HEK293 (cell line): ENCODE data around the gene COL5A1.
A peak's percentile ranks its signal among the peaks of the same experiment; 100 is the strongest.

Experiments used
- ZBTB8A ChIP-seq: fragments of 450-650 bp; formaldehyde crosslinking; IDR thresholded peaks from 2 replicates; pipeline ENCODE4 v1.5.1; 2016; ENCODE audit warnings: missing biosample characterization, missing genetic modification characterization
- TF ChIP-seq, protein P1 (sequence below): fragments of 450-650 bp; formaldehyde crosslinking; IDR thresholded peaks from 2 replicates; pipeline ENCODE4 v1.5.1; 2017; ENCODE audit warnings: missing biosample characterization, missing genetic modification characterization
- TF ChIP-seq, protein P2 (sequence below): fragments of 450-650 bp; formaldehyde crosslinking; IDR thresholded peaks from 2 replicates; pipeline ENCODE4 v1.5.1; 2016; ENCODE audit warnings: missing biosample characterization, missing genetic modification characterization
- TF ChIP-seq, protein P3 (sequence below): fragments of 450-650 bp; formaldehyde crosslinking; IDR thresholded peaks from 2 replicates; pipeline ENCODE4 v1.5.1; 2017; ENCODE audit warnings: missing biosample characterization, missing genetic modification characterization
- TF ChIP-seq, protein P4 (sequence below): fragments of 450-650 bp; formaldehyde crosslinking; IDR thresholded peaks from 2 replicates; pipeline ENCODE4 v1.5.1; 2016; ENCODE audit warnings: missing biosample characterization, missing genetic modification characterization
- TF ChIP-seq, protein P5 (sequence below): sonication (generic); formaldehyde crosslinking; IDR thresholded peaks from 2 replicates; pipeline ENCODE4 v1.8.1; 2022; ENCODE audit warnings: mild to moderate bottlenecking, moderate library complexity, missing genetic modification reagents
- TF ChIP-seq, protein P6 (sequence below): fragments of 450-650 bp; formaldehyde crosslinking; IDR thresholded peaks from 2 replicates; pipeline ENCODE4 v1.5.1; 2016; ENCODE audit warnings: missing biosample characterization, missing genetic modification characterization
- TF ChIP-seq, protein P7 (sequence below): fragments of 450-650 bp; formaldehyde crosslinking; IDR thresholded peaks from 2 replicates; pipeline ENCODE4 v1.5.1; 2016; ENCODE audit warnings: missing biosample characterization, missing genetic modification characterization

DNA sequence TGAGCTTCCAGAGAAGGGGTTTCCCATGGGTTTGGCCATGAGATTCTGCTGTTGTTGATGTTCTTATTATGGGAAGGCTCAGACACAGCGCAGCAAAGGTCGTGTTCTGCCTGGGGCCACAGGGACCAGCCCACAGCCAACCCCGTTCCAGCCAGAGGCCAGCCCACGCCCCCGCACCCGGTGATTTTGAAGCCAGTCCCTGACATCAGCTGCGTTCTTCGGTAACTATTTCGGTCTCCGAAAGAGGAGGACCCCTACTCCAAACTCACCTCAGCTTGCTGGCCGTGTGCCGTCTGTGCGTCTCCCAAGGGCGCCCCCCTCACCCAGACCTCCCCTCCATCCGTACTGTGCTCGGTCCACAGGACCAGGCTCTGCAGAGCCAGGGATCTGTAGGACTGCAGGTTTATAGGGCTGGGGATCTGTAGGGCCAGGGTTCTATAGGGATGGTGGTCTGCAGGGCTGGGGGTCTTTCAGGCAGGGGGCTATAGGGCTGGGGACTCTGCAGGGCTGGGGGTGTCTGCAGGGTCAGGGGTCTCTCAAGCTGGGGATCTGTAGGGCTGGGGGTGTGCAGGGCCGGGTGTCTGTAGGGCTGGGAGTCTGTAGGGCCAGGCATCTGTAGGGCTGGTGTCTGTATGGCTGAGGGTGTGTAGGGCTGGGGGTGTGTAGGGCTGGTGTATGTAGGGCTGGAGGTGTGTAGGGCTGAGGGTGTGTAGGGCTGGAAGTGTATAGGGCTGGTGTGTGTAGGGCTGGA, 11.8 kb downstream of the COL5A1 start:
- TF ChIP-seq, protein P1, sequence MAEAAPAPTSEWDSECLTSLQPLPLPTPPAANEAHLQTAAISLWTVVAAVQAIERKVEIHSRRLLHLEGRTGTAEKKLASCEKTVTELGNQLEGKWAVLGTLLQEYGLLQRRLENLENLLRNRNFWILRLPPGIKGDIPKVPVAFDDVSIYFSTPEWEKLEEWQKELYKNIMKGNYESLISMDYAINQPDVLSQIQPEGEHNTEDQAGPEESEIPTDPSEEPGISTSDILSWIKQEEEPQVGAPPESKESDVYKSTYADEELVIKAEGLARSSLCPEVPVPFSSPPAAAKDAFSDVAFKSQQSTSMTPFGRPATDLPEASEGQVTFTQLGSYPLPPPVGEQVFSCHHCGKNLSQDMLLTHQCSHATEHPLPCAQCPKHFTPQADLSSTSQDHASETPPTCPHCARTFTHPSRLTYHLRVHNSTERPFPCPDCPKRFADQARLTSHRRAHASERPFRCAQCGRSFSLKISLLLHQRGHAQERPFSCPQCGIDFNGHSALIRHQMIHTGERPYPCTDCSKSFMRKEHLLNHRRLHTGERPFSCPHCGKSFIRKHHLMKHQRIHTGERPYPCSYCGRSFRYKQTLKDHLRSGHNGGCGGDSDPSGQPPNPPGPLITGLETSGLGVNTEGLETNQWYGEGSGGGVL (tag by site-specific recombination) = no peak
- TF ChIP-seq ZBTB8A (tag by site-specific recombination) = peak; percentile 44
- TF ChIP-seq, protein P2, sequence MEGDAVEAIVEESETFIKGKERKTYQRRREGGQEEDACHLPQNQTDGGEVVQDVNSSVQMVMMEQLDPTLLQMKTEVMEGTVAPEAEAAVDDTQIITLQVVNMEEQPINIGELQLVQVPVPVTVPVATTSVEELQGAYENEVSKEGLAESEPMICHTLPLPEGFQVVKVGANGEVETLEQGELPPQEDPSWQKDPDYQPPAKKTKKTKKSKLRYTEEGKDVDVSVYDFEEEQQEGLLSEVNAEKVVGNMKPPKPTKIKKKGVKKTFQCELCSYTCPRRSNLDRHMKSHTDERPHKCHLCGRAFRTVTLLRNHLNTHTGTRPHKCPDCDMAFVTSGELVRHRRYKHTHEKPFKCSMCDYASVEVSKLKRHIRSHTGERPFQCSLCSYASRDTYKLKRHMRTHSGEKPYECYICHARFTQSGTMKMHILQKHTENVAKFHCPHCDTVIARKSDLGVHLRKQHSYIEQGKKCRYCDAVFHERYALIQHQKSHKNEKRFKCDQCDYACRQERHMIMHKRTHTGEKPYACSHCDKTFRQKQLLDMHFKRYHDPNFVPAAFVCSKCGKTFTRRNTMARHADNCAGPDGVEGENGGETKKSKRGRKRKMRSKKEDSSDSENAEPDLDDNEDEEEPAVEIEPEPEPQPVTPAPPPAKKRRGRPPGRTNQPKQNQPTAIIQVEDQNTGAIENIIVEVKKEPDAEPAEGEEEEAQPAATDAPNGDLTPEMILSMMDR (tag by site-specific recombination) = no peak
- TF ChIP-seq, protein P3, sequence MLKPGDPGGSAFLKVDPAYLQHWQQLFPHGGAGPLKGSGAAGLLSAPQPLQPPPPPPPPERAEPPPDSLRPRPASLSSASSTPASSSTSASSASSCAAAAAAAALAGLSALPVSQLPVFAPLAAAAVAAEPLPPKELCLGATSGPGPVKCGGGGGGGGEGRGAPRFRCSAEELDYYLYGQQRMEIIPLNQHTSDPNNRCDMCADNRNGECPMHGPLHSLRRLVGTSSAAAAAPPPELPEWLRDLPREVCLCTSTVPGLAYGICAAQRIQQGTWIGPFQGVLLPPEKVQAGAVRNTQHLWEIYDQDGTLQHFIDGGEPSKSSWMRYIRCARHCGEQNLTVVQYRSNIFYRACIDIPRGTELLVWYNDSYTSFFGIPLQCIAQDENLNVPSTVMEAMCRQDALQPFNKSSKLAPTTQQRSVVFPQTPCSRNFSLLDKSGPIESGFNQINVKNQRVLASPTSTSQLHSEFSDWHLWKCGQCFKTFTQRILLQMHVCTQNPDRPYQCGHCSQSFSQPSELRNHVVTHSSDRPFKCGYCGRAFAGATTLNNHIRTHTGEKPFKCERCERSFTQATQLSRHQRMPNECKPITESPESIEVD (tag by site-specific recombination) = no peak
- TF ChIP-seq, protein P4, sequence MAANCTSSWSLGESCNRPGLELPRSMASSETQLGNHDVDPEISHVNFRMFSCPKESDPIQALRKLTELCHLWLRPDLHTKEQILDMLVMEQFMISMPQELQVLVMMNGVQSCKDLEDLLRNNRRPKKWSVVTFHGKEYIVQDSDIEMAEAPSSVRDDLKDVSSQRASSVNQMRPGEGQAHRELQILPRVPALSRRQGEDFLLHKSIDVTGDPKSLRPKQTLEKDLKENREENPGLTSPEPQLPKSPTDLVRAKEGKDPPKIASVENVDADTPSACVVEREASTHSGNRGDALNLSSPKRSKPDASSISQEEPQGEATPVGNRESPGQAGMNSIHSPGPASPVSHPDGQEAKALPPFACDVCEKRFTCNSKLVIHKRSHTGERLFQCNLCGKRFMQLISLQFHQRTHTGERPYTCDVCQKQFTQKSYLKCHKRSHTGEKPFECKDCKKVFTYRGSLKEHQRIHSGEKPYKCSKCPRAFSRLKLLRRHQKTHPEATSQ (tag by site-specific recombination) = no peak
- TF ChIP-seq, protein P5, sequence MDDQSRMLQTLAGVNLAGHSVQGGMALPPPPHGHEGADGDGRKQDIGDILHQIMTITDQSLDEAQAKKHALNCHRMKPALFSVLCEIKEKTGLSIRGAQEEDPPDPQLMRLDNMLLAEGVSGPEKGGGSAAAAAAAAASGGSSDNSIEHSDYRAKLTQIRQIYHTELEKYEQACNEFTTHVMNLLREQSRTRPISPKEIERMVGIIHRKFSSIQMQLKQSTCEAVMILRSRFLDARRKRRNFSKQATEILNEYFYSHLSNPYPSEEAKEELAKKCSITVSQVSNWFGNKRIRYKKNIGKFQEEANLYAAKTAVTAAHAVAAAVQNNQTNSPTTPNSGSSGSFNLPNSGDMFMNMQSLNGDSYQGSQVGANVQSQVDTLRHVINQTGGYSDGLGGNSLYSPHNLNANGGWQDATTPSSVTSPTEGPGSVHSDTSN (CRISPR knock-in tag) = no peak
- TF ChIP-seq, protein P6, sequence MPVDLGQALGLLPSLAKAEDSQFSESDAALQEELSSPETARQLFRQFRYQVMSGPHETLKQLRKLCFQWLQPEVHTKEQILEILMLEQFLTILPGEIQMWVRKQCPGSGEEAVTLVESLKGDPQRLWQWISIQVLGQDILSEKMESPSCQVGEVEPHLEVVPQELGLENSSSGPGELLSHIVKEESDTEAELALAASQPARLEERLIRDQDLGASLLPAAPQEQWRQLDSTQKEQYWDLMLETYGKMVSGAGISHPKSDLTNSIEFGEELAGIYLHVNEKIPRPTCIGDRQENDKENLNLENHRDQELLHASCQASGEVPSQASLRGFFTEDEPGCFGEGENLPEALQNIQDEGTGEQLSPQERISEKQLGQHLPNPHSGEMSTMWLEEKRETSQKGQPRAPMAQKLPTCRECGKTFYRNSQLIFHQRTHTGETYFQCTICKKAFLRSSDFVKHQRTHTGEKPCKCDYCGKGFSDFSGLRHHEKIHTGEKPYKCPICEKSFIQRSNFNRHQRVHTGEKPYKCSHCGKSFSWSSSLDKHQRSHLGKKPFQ (tag by site-specific recombination) = no peak
- TF ChIP-seq, protein P7, sequence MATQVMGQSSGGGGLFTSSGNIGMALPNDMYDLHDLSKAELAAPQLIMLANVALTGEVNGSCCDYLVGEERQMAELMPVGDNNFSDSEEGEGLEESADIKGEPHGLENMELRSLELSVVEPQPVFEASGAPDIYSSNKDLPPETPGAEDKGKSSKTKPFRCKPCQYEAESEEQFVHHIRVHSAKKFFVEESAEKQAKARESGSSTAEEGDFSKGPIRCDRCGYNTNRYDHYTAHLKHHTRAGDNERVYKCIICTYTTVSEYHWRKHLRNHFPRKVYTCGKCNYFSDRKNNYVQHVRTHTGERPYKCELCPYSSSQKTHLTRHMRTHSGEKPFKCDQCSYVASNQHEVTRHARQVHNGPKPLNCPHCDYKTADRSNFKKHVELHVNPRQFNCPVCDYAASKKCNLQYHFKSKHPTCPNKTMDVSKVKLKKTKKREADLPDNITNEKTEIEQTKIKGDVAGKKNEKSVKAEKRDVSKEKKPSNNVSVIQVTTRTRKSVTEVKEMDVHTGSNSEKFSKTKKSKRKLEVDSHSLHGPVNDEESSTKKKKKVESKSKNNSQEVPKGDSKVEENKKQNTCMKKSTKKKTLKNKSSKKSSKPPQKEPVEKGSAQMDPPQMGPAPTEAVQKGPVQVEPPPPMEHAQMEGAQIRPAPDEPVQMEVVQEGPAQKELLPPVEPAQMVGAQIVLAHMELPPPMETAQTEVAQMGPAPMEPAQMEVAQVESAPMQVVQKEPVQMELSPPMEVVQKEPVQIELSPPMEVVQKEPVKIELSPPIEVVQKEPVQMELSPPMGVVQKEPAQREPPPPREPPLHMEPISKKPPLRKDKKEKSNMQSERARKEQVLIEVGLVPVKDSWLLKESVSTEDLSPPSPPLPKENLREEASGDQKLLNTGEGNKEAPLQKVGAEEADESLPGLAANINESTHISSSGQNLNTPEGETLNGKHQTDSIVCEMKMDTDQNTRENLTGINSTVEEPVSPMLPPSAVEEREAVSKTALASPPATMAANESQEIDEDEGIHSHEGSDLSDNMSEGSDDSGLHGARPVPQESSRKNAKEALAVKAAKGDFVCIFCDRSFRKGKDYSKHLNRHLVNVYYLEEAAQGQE (tag by site-specific recombination) = no peak
